ENCODE data around the gene ABI2.

Gene ABI2

GRCh38 chr2:203453858-203454451 is 125.8 kb downstream of the ABI2 start:
- H3K27ac ChIP-seq, result no peak overlapping the region
- TF ChIP-seq, protein P1, sequence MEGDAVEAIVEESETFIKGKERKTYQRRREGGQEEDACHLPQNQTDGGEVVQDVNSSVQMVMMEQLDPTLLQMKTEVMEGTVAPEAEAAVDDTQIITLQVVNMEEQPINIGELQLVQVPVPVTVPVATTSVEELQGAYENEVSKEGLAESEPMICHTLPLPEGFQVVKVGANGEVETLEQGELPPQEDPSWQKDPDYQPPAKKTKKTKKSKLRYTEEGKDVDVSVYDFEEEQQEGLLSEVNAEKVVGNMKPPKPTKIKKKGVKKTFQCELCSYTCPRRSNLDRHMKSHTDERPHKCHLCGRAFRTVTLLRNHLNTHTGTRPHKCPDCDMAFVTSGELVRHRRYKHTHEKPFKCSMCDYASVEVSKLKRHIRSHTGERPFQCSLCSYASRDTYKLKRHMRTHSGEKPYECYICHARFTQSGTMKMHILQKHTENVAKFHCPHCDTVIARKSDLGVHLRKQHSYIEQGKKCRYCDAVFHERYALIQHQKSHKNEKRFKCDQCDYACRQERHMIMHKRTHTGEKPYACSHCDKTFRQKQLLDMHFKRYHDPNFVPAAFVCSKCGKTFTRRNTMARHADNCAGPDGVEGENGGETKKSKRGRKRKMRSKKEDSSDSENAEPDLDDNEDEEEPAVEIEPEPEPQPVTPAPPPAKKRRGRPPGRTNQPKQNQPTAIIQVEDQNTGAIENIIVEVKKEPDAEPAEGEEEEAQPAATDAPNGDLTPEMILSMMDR (IDR thresholded peaks at IDR 0.05), result peak; percentile 88
- no peak for TF ChIP-seq ZFX (IDR thresholded peaks at IDR 0.05; ENCODE audit: borderline replicate concordance)

DNA sequence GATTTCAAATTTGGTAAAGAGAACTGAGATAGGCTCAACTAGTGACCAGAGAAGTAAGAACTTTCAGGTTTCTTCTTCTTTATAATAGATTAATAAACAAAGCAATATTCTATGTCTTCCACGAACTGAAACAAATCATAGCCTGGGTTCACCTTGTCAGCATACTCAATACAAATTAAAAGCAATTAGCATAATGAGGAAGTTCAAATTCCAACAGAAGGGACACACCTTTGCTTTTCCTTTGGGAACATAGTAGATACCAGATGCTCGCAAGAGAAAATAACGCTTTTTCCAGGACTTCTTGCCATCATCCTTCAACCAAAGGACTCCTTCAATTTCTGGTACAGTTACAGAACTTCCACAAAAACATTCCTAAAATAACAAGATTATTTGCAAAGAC is 127.0 kb downstream of the ABI2 start:
- TF ChIP-seq, protein P1 (IDR thresholded peaks at IDR 0.05), result no peak
- no peak for TF ChIP-seq ZFX (IDR thresholded peaks at IDR 0.05; ENCODE audit: borderline replicate concordance)
- H3K27ac ChIP-seq, result no peak overlapping the region

DNA sequence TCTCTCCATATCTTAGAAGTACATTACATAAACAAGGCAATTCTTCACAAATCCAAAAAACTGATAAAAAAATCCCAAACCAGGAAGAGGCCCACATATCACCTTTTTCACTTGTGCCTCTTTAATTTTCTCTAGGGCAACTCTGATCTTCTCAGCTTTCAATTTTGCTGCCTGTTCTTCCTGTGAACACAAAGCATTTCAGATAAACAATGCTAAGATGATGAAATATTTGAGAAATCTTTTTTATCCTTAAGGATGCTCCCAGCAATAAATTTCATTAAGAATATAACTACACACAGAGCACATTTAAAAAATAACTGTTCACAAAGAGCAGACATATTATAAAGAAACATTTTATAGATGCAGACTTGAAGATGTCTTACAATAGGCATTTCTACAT is 133.6 kb downstream of the ABI2 start:
- no peak overlapping the region for H3K27ac ChIP-seq

DNA sequence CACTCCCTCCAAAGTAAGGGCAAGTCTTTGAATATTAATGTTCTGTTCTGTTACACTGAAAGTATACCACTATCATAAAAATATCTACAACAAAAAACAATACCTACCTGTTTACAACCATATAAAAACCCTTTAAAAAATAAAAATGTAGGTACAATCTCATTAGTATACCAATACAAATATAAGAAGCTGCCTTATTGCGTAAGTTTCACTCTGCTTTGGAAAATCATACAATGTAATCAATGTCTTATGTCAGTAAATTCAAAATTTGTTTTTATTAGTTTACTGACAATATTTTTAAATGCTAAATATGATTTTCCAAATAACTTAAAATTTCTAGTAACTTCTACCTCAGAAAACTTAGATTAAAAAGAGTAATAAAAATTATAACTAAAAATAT is 134.1 kb downstream of the ABI2 start:
- TF ChIP-seq, protein P1 (IDR thresholded peaks at IDR 0.05), result no peak
- TF ChIP-seq ZFX (IDR thresholded peaks at IDR 0.05; ENCODE audit: borderline replicate concordance), result no peak
- H3K27ac ChIP-seq, result no peak overlapping the region

More for the DNA sequence above, 133.6 kb downstream of the ABI2 start:
- TF ChIP-seq, protein P1 (IDR thresholded peaks at IDR 0.05), result no peak
- TF ChIP-seq ZFX (IDR thresholded peaks at IDR 0.05; ENCODE audit: borderline replicate concordance), result no peak

DNA sequence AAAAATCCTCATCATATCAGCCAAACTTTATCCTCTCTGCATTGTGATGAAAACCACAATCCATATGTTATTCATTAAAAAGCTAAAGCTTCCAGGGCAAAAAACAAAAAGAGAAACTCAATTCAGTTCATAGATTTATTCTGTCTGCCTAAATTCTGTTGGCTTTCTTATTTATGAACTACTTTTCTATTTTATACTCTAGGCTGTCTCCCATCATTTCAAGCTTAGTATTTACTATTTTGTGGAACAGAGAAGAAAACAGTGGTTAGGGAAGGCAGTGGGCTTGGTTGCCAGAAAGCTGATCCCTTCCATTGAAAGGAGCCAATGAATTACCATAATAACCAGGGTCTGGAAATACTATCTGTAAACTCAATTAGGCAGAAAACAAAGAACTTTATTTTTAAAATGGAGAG is 135.1 kb downstream of the ABI2 start:
- no peak for TF ChIP-seq ZFX (IDR thresholded peaks at IDR 0.05; ENCODE audit: borderline replicate concordance)
- TF ChIP-seq, protein P1 (IDR thresholded peaks at IDR 0.05), result no peak
- no peak overlapping the region for H3K27ac ChIP-seq

DNA sequence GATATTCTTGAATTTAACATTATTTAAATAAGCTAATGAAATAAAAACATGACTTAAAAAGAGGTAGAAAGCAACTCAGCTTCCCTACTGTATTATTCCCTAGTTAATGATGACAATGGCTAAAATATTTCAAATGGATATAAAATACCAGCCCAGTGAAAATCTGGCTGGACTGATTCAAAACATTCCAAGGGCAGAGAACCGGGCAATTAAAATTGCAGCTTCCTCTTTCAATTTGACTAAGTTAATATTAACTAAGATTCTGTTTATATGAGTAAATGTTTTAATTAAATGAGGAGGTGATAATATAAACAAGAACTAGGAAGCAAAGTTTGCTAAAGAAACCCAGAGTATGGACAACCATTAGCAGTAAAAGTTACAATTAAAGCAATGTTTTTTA is 141.4 kb downstream of the ABI2 start:
- peak overlapping the region; percentile 43 for H3K27ac ChIP-seq
- TF ChIP-seq, protein P1 (IDR thresholded peaks at IDR 0.05), result no peak
- TF ChIP-seq ZFX (IDR thresholded peaks at IDR 0.05; ENCODE audit: borderline replicate concordance), result no peak

DNA sequence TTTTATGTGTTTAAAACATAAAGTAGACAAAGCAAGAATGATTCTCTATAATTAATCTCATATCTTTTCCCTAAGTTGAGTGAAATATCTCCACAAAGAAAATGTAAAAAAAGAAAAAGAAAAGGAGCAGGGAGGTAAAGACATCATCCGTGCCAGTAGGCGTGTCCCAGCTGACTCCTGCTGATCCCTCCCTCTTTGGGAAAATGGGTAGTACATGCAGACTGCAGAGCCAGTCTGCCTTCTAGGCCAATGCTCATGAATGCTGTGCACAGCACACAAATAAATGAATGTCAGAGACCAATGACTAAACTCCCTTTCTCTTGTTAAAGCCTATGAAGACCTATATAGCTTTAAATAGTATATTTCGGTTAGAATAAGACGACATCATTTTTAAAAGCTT is 142.2 kb downstream of the ABI2 start:
- H3K27ac ChIP-seq, result peak overlapping the region; percentile 43
- no peak for TF ChIP-seq ZFX (IDR thresholded peaks at IDR 0.05; ENCODE audit: borderline replicate concordance)
- TF ChIP-seq, protein P1 (IDR thresholded peaks at IDR 0.05), result no peak
